HepG2 (cell line): ENCODE data around the gene LRP1B. TPM values are rescaled to one million over a fixed set of nuclear protein-coding genes. Genes with fewer than 3 reads are reported as not detected.

Experiments used
- ATAC-seq: fragments of 200-7000 bp; cut with Tn5 transposase; 3 replicates; pipeline ENCODE4 v1.9.1; 2020; ENCODE audit warnings: mild to moderate bottlenecking, moderate library complexity
- BruUV-seq: library from RNA; stranded (reverse); fragments of 400-500 nt; replicated peaks from 2 replicates; lab custom pipeline; 2021; lab: Mats Ljungman, UMichigan
- CTCF ChIA-PET: fragments of 300-600 bp; formaldehyde crosslinking; extraction: SDS; loops from one replicate; lab custom pipeline; 2021; ENCODE audit warnings: low total read pairs, inconsistent platforms, low intra/inter-chr PET ratio; lab: Yijun Ruan, JAX
- POLR2A ChIA-PET: fragments of 350-600 bp; sonication (Branson Sonifier 250); formaldehyde crosslinking; loops from one replicate; lab custom pipeline; 2020; ENCODE audit warnings: antibody characterized with exemption, inconsistent platforms; lab: Yijun Ruan, JAX
- DNase-seq: peaks from one replicate; pipeline ENCODE4 v3.0.0-alpha.2; 2015; ENCODE audit warnings: low spot score
- FAIRE-seq: peaks from 3 replicates; lab custom pipeline; 2011; peaks lifted over from hg19 to GRCh38; lab: Jason Lieb, UNC
- H2AFZ ChIP-seq: one replicate; pipeline ENCODE4 v1.6.1; 2011; ENCODE audit warnings: low read length, inconsistent platforms
- H3K27ac ChIP-seq: fragments of 300-600 bp; 3 replicates; pipeline ENCODE4 v1.8.0; 2011; ENCODE audit warnings: mixed run types, mild to moderate bottlenecking, mixed read lengths, low read length, inconsistent platforms; ENCODE audit not compliant: insufficient read depth; ENCODE audit errors: extremely low read length
- H3K27me3 ChIP-seq, 2 experiments: fragments of 200-600 bp in 1 of 2; 2 replicates in 1 of 2; 3 replicates in 1 of 2; pipeline versions ENCODE4 v1.6.0 to v1.8.0; 2011; ENCODE audit warnings: low read length in 2 of 2, mild to moderate bottlenecking in 2 of 2, moderate library complexity in 2 of 2, inconsistent platforms in 1 of 2; ENCODE audit not compliant: insufficient read depth in 2 of 2, control insufficient read depth in 1 of 2
- H3K36me3 ChIP-seq, 2 experiments: fragments of 200-600 bp in 1 of 2; replicated peaks in 1 of 2; 2 replicates in 1 of 2; 3 replicates in 1 of 2; pipeline versions ENCODE4 v1.5.1 to v1.8.0; 2011; ENCODE audit warnings: low read length in 2 of 2, inconsistent platforms in 1 of 2; ENCODE audit not compliant: insufficient read depth in 2 of 2, control insufficient read depth in 1 of 2
- H3K4me1 ChIP-seq: 2 replicates; pipeline ENCODE4 v1.5.1; 2012; ENCODE audit warnings: low read length, inconsistent platforms; ENCODE audit not compliant: insufficient read depth
- H3K4me2 ChIP-seq: 2 replicates; pipeline ENCODE4 v1.6.0; 2011; ENCODE audit warnings: low read depth, low read length, inconsistent platforms
- H3K4me3 ChIP-seq, 3 experiments: fragments of 200-600 bp in 1 of 3; sonication (generic), shearing (Covaris generic) in 1 of 3; replicated peaks in 1 of 3; 2 replicates each; pipeline ENCODE4 v1.5.1; 2011 to 2016; ENCODE audit warnings: low read length in 3 of 3, inconsistent platforms in 2 of 3, low read depth in 2 of 3, mild to moderate bottlenecking in 2 of 3, control low read depth in 1 of 3, mixed read lengths in 1 of 3; ENCODE audit not compliant: insufficient read depth in 1 of 3
- H3K79me2 ChIP-seq: one replicate; pipeline ENCODE4 v1.6.1; 2011; ENCODE audit warnings: low read length, inconsistent platforms; ENCODE audit not compliant: insufficient read depth
- H3K9ac ChIP-seq: 2 replicates; pipeline ENCODE4 v1.6.0; 2011; ENCODE audit warnings: mild to moderate bottlenecking, low read depth, low read length, inconsistent platforms; ENCODE audit not compliant: insufficient read depth
- H3K9me3 ChIP-seq: 2 replicates; pipeline ENCODE4 v1.5.1; 2012; ENCODE audit warnings: mild to moderate bottlenecking, low read length
- H4K20me1 ChIP-seq: 2 replicates; pipeline ENCODE4 v1.6.0; 2011; ENCODE audit warnings: inconsistent platforms, mild to moderate bottlenecking, low read length, moderate library complexity; ENCODE audit not compliant: insufficient read depth
- ATF7 ChIP-seq, 2 experiments: fragments of 450-650 bp in 1 of 2; sonication (generic) in 1 of 2; formaldehyde crosslinking in 1 of 2; IDR thresholded peaks; 2 replicates each; pipeline versions ENCODE4 v1.4.0 to v1.6.1; 2016 to 2020; ENCODE audit warnings: antibody characterized with exemption in 1 of 2, mild to moderate bottlenecking in 1 of 2, missing genetic modification reagents in 1 of 2
- CREB1 ChIP-seq, 2 experiments: fragments of 450-650 bp in 1 of 2; IDR thresholded peaks; 2 replicates each; pipeline ENCODE4 v1.6.1; 2016 to 2017; ENCODE audit warnings: control low read depth in 1 of 2, mild to moderate bottlenecking in 1 of 2, missing compliant biosample characterization in 1 of 2, missing genetic modification characterization in 1 of 2
- IKZF4 ChIP-seq: sonication (generic); formaldehyde crosslinking; IDR thresholded peaks from 2 replicates; pipeline ENCODE4 v1.5.1; 2020; ENCODE audit warnings: borderline replicate concordance, mild to moderate bottlenecking, low read depth, missing genetic modification reagents; ENCODE audit errors: not compliant biosample characterization
- ZBTB34 ChIP-seq: sonication (generic); formaldehyde crosslinking; IDR thresholded peaks from 2 replicates; pipeline ENCODE4 v1.8.0; 2022; ENCODE audit warnings: mild to moderate bottlenecking, missing genetic modification reagents
- ZFP82 ChIP-seq: sonication (generic); formaldehyde crosslinking; IDR thresholded peaks from 2 replicates; pipeline ENCODE4 v1.5.1; 2020; ENCODE audit warnings: mild to moderate bottlenecking, missing genetic modification reagents, borderline replicate concordance
- ZKSCAN1 ChIP-seq: fragments of 150-350 bp; IDR thresholded peaks from 2 replicates; pipeline ENCODE4 v1.6.1; 2014; ENCODE audit warnings: low read length
- ZNF605 ChIP-seq: sonication (generic); formaldehyde crosslinking; IDR thresholded peaks from 2 replicates; pipeline ENCODE4 v1.8.0; 2022; ENCODE audit warnings: mild to moderate bottlenecking, missing genetic modification reagents
- ZNF713 ChIP-seq: sonication (generic); formaldehyde crosslinking; IDR thresholded peaks from 2 replicates; pipeline ENCODE4 v1.4.0; 2020; ENCODE audit warnings: mild to moderate bottlenecking, missing genetic modification reagents
- ZZZ3 ChIP-seq: sonication (generic); formaldehyde crosslinking; IDR thresholded peaks from 2 replicates; pipeline ENCODE4 v1.4.0; 2020; ENCODE audit warnings: missing genetic modification reagents, mild to moderate bottlenecking, borderline replicate concordance
- WGBS: methylation state at CpG from one replicate; pipeline ENCODE4 v1.1.6; 2017; ENCODE audit warnings: low lambda C conversion rate; 5-methylcytosine and 5-hydroxymethylcytosine counted together
- in situ Hi-C: cut with HindIII; loops from 2 replicates; pipeline ENCODE4 v1.10.0; 2017; ENCODE audit warnings: low pct_unique_long_range_greater_than_20kb; ENCODE audit not compliant: extremely low pct_ligation_motif_present
- intact Hi-C: fragments of 100-400 bp; cut with micrococcal nuclease; formaldehyde crosslinking; loops from one replicate; pipeline ENCODE4 v1.10.0; 2022; ENCODE audit not compliant: unreplicated experiment
- polyA plus RNA-seq, 8 experiments: library from polyadenylated mRNA; depleted of rRNA in 3 of 8; stranded (reverse) in 7 of 8; unstranded in 1 of 8; fragments of >200 nt; fragmentation: Illumina TruSeq in 4 of 8; extraction: Trizol in 4 of 8; gene quantifications; 2 replicates each; pipeline versions ENCODE4 v1.2.1 to v1.2.3, GENCODE V29; 2011 to 2016; ENCODE audit warnings: low read depth in 4 of 8, missing spikeins in 1 of 8, mixed read lengths in 1 of 8; ENCODE audit not compliant: insufficient read depth in 1 of 8
- total RNA-seq, 5 experiments: library from RNA; depleted of rRNA; stranded (reverse); fragments of >200 nt; fragmentation: Illumina TruSeq; extraction: Trizol; gene quantifications; 2 replicates each; pipeline ENCODE4 v1.2.3, GENCODE V29; 2016; ENCODE audit warnings: low read depth in 1 of 5
- TF ChIP-seq, protein P1 (sequence below): IDR thresholded peaks from 2 replicates; pipeline ENCODE4 v1.6.1; 2016; ENCODE audit warnings: missing compliant biosample characterization, missing genetic modification reagents, borderline replicate concordance
- TF ChIP-seq, protein P2 (sequence below): sonication (generic); formaldehyde crosslinking; IDR thresholded peaks from 2 replicates; pipeline ENCODE4 v1.4.0; 2020; ENCODE audit warnings: mild to moderate bottlenecking, missing genetic modification reagents

Gene LRP1B
- total and polyA plus RNA-seq, 2 of the 13 experiments (the other 11 are each of a cell fraction or from before 2014, with no cell fraction given), result 0.04 TPM; not detected in 1

DNA sequence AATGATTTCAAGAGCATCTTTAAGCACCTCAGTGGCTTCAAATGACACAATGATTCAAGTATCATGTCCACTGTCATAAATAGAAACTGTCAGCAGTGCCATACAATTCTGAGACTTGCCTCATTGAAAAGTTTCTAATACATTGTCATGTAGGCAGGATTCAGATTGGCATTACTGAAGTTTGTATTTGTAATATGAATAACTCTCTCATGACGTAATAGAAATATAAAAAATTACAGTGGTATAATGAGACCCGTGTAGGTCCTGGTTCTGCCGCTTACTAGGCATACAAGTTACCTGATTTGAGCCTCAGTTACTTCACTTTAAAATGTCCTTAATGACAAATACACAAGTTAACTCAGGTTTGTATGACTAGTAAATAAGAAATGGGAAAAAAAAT, 1814.5 kb downstream of the LRP1B start:
- no TSS peak for BruUV-seq
- H3K36me3 ChIP-seq, result no peaks in the 10 kb centered on the region
- ChIA-PET POLR2A (no interaction called here), CTCF (no interaction called here)
- in situ Hi-C loops (no loop called here), intact Hi-C loops (no loop called here)
- DNase-seq (no peak), FAIRE-seq (no peak), ATAC-seq (no peak)
- H3K4me2 ChIP-seq, result no peak overlapping the region
- no peaks in the 10 kb centered on the region for H3K4me1 ChIP-seq
- WGBS, result 3% methylated on average over 3 of the region's 3 CpGs
- H3K79me2 ChIP-seq, result no peaks in the 10 kb centered on the region
- no peaks in the 10 kb centered on the region for H3K9me3 ChIP-seq
- no peak overlapping the region for H3K4me3 ChIP-seq
- no peak overlapping the region for H2AFZ ChIP-seq
- H3K9ac ChIP-seq, result no peak overlapping the region
- H3K27ac ChIP-seq, result no peak overlapping the region
- H3K27me3 ChIP-seq, result no peaks in the 10 kb centered on the region
- TF ChIP-seq ATF7 (IDR thresholded peaks at IDR 0.05) (peak; percentile 87), ATF7 (CRISPR knock-in tag; IDR thresholded peaks at IDR 0.05) (no peak), ZFP82 (no peak), CREB1 (IDR thresholded peaks at IDR 0.05) (peak; percentile 85), CREB1 (CRISPR knock-in tag; IDR thresholded peaks at IDR 0.05) (no peak)
- H4K20me1 ChIP-seq, result no peaks in the 10 kb centered on the region

- CTCF ChIA-PET, result no interaction called here
- no peaks in the 10 kb centered on the region for H3K4me1 ChIP-seq
- H3K4me3 ChIP-seq, result no peak overlapping the region
- H3K36me3 ChIP-seq, result no peaks in the 10 kb centered on the region
- no peak for DNase-seq
- intact Hi-C loops (no loop called here), in situ Hi-C loops (no loop called here)
- H3K79me2 ChIP-seq, result no peaks in the 10 kb centered on the region
- H3K4me2 ChIP-seq, result no peak overlapping the region
- H4K20me1 ChIP-seq, result no peaks in the 10 kb centered on the region
- H3K27me3 ChIP-seq, result no peaks in the 10 kb centered on the region
- TF ChIP-seq ZNF713 (CRISPR knock-in tag) (no peak), ZKSCAN1 (no peak), ZZZ3 (CRISPR knock-in tag) (no peak), IKZF4 (CRISPR knock-in tag) (no peak), ZNF605 (CRISPR knock-in tag) (no peak), ZBTB34 (CRISPR knock-in tag) (no peak)
- TF ChIP-seq, protein P1, sequence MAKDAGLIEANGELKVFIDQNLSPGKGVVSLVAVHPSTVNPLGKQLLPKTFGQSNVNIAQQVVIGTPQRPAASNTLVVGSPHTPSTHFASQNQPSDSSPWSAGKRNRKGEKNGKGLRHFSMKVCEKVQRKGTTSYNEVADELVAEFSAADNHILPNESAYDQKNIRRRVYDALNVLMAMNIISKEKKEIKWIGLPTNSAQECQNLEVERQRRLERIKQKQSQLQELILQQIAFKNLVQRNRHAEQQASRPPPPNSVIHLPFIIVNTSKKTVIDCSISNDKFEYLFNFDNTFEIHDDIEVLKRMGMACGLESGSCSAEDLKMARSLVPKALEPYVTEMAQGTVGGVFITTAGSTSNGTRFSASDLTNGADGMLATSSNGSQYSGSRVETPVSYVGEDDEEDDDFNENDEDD (CRISPR knock-in tag), result no peak
- TF ChIP-seq, protein P2, sequence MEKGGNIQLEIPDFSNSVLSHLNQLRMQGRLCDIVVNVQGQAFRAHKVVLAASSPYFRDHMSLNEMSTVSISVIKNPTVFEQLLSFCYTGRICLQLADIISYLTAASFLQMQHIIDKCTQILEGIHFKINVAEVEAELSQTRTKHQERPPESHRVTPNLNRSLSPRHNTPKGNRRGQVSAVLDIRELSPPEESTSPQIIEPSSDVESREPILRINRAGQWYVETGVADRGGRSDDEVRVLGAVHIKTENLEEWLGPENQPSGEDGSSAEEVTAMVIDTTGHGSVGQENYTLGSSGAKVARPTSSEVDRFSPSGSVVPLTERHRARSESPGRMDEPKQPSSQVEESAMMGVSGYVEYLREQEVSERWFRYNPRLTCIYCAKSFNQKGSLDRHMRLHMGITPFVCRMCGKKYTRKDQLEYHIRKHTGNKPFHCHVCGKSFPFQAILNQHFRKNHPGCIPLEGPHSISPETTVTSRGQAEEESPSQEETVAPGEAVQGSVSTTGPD, result no peak
- no peak for ATAC-seq
- BruUV-seq, result no TSS peak
- FAIRE-seq, result no peak
- H2AFZ ChIP-seq, result no peak overlapping the region
- POLR2A ChIA-PET, result no interaction called here
- no peak overlapping the region for H3K27ac ChIP-seq
- H3K9ac ChIP-seq, result no peak overlapping the region
- 0% methylated on average over 1 of the region's 1 CpG for WGBS
- no peaks in the 10 kb centered on the region for H3K9me3 ChIP-seq
These were observed 1818.9 kb downstream of the LRP1B start for GRCh38 chr2:140311905-140312304.
